Adrenal gland (tissue), 12 donors: Measurements from ENCODE around the gene NUP210. TPM values are rescaled to one million over a fixed set of nuclear protein-coding genes. Genes with fewer than 3 reads are reported as not detected.

Source experiments
- DNase-seq, 7 donors: peaks; one replicate each; pipeline ENCODE4 v3.0.0-alpha.2; 2019 to 2020
- H3K27ac ChIP-seq, 5 donors: fragments of 200-600 bp; sonication (generic) in 4 of 5; 1 replicate in 3 of 5; 2 replicates in 2 of 5; pipeline versions ENCODE4 v1.5.1 to v1.8.0; 2016 to 2020; ENCODE audit warnings: mild to moderate bottlenecking in 1 of 5
- H3K27me3 ChIP-seq: fragments of 200-600 bp; 2 replicates; pipeline ENCODE4 v1.8.0; 2021
- H3K36me3 ChIP-seq, 2 donors: fragments of 200-600 bp; replicated peaks in 1 of 2; 1 replicate in 1 of 2; 2 replicates in 1 of 2; pipeline versions ENCODE4 v1.5.1 to v1.8.0; 2018 to 2022
- H3K4me1 ChIP-seq, 2 donors: fragments of 200-600 bp; replicated peaks in 1 of 2; 1 replicate in 1 of 2; 2 replicates in 1 of 2; pipeline versions ENCODE4 v1.5.1 to v1.8.0; 2018 to 2021
- H3K4me3 ChIP-seq, 4 donors: fragments of 200-600 bp; sonication (generic) in 3 of 4; one replicate each; pipeline ENCODE4 v1.5.1; 2016 to 2018
- H3K9me3 ChIP-seq, 3 donors: fragments of 200-600 bp; sonication (generic) in 1 of 3; replicated peaks in 1 of 3; 1 replicate in 2 of 3; 2 replicates in 1 of 3; pipeline versions ENCODE4 v1.5.1 to v1.8.0; 2016 to 2021
- POLR2A ChIP-seq, 2 donors: fragments of 450-650 bp; IDR thresholded peaks; one replicate each; pipeline ENCODE4 v1.6.1; 2017; ENCODE audit warnings: antibody characterized with exemption in 2 of 2, mild to moderate bottlenecking in 2 of 2, moderate library complexity in 1 of 2
- WGBS, 4 donors: extraction: QIAGEN DNeasy Blood & Tissue Kit in 2 of 4; methylation state at CpG; one replicate each; pipeline versions ENCODE4 v1.1.5 to v1.1.7; 2013 to 2017; 5-methylcytosine and 5-hydroxymethylcytosine counted together
- intact Hi-C, 2 donors: fragments of 100-400 bp; cut with DNase I; formaldehyde crosslinking; loops; one replicate each; pipeline versions ENCODE4 v1.14.1 to v1.15.0; 2022 to 2023
- polyA plus RNA-seq, 3 donors: library from polyadenylated mRNA; stranded (reverse); fragments of 200-250 nt in 2 of 3; fragments of 350-450 nt in 1 of 3; fragmentation: Illumina TruSeq in 1 of 3; extraction: RNeasy Lipid Tissue Mini Kit (QIAGEN cat#74804) in 1 of 3; gene quantifications; one replicate each; pipeline ENCODE4 v1.2.3, GENCODE V29; 2013 to 2014
- total RNA-seq, 9 donors: library from RNA; depleted of rRNA in 4 of 9; stranded (reverse); fragments of >200 nt in 4 of 9; fragments of 120-200 nt in 1 of 9; fragmentation: NEBNext Ultra II Directional in 1 of 9; extraction: Animal tissue kit (Norgen Biotek cat#: 25700) in 1 of 9; gene quantifications; one replicate each; pipeline versions ENCODE4 v1.1.0 to v1.2.4, GENCODE V29; 2013 to 2023
- TF ChIP-seq, protein P1 (sequence below), 6 experiments: fragments of 450-650 bp in 4 of 6; fragments of 200-600 bp in 2 of 6; sonication (generic) in 1 of 6; IDR thresholded peaks; 1 replicate in 5 of 6; 2 replicates in 1 of 6; pipeline versions ENCODE4 v1.5.1 to v1.8.0; 2016 to 2021; ENCODE audit warnings: antibody characterized with exemption in 6 of 6, mild to moderate bottlenecking in 2 of 6, moderate library complexity in 1 of 6
- donor health status: healthy with polysubstance abuse.
- donor health status: Bipolar disorder and iron deficiency.
- donor health status: DM: yes; HTN: yes; CAD: no.
- donor health status: DM: no; HTN: no; CAD: no.
- donor health status: DM: no; HTN: no; CAD: no.
- donor health status: DM: yes; HTN: yes; CAD: no.

Gene NUP210
- total and polyA plus RNA-seq, 12 donors = 3.0 to 15.8 (median 8.6) TPM

DNA sequence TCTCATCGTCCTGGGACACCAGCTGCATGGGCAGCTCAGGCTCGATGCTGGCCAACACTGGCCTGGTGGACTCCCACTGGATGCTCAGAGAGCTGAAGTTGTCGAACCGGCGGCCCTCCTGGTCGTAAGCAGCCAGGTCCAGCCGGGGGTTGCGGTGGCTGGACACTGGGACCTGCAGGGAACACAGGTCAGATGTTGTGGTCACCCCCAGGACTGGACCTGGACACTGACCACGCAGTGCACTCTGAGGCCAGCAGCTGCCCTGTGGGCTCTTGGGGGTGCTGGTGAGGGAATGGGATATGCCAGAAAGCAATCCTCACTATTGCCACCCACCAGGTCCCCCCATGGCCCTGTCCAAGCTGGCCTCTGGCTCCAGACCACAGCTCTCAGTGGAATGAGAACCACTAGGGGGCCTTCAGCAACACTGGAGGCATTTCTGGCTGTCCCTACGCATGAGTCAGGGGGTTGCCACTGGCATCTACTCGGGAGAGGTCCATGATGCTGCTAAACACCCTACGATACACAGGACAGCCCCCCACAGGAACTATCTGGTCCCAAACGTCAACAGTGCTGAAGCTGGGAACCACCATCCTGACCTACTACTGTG is 66.1 kb downstream of the NUP210 start:
- Histone ChIP-seq H3K9me3 (no peaks in the 10 kb centered on the region), H3K27me3 (no peaks in the 10 kb centered on the region), H3K36me3 (no peaks in the 10 kb centered on the region), H3K27ac (no peak overlapping the region), H3K4me3 (no peak overlapping the region), H3K4me1 (no peaks in the 10 kb centered on the region)
- intact Hi-C loops = no loop called here
- WGBS, 4 donors = 72 to 92% (median 83%) methylated on average over 4 to 13 of the region's 13 CpGs
- DNase-seq = no peak
- TF ChIP-seq, protein P1, sequence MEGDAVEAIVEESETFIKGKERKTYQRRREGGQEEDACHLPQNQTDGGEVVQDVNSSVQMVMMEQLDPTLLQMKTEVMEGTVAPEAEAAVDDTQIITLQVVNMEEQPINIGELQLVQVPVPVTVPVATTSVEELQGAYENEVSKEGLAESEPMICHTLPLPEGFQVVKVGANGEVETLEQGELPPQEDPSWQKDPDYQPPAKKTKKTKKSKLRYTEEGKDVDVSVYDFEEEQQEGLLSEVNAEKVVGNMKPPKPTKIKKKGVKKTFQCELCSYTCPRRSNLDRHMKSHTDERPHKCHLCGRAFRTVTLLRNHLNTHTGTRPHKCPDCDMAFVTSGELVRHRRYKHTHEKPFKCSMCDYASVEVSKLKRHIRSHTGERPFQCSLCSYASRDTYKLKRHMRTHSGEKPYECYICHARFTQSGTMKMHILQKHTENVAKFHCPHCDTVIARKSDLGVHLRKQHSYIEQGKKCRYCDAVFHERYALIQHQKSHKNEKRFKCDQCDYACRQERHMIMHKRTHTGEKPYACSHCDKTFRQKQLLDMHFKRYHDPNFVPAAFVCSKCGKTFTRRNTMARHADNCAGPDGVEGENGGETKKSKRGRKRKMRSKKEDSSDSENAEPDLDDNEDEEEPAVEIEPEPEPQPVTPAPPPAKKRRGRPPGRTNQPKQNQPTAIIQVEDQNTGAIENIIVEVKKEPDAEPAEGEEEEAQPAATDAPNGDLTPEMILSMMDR (IDR thresholded peaks at IDR 0.05) = no peak

GRCh38 chr3:13353506-13353905 is 66.6 kb downstream of the NUP210 start:
- H3K36me3 ChIP-seq = no peaks in the 10 kb centered on the region
- intact Hi-C loops = no loop called here

DNA sequence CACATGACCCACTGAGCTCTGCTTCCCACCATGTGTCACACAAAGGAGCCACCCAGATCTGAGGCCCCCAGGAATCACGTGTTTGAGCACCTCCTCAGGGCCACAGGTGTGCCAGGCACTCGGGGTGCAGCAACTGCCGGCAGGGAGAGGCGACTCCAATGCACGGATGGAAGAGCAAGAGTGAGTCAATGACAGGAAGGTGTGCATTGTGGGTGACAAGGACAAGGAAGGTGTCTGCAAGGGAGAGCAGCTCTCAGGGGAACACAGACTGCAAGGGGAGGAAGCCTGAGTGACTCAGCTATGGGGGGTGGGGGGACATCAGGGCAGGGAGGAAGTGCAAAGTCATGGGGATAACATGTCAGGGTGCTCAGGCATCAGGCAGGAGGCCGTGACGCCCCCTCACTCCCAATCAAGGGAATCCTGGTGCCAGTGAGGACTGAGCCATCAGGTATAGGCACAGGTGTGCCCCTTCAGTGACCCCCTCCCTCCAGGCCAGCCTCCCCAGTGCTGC is 67.4 kb downstream of the NUP210 start:
- H3K27me3 ChIP-seq = no peaks in the 10 kb centered on the region
- no peak for DNase-seq
- H3K36me3 ChIP-seq = no peaks in the 10 kb centered on the region
- intact Hi-C loops = no loop called here
- no peak overlapping the region for H3K27ac ChIP-seq
- H3K4me3 ChIP-seq = no peak overlapping the region
- no peaks in the 10 kb centered on the region for H3K4me1 ChIP-seq
- TF ChIP-seq, protein P1 (IDR thresholded peaks at IDR 0.05) = no peak
- no peak for TF ChIP-seq POLR2A (IDR thresholded peaks at IDR 0.05)
- 65 to 87% (median 71%) methylated on average over 6 to 7 of the region's 7 CpGs for WGBS, 4 donors
- no peaks in the 10 kb centered on the region for H3K9me3 ChIP-seq

More at GRCh38 chr3:13353506-13353905, 66.6 kb downstream of the NUP210 start:
- 78 to 85% (median 82%) methylated on average over 4 to 5 of the region's 5 CpGs for WGBS, 4 donors
- Histone ChIP-seq H3K27me3 (no peaks in the 10 kb centered on the region), H3K9me3 (no peaks in the 10 kb centered on the region), H3K4me3 (no peak overlapping the region), H3K4me1 (no peaks in the 10 kb centered on the region), H3K27ac (no peak overlapping the region)
- no peak for DNase-seq
- TF ChIP-seq POLR2A (IDR thresholded peaks at IDR 0.05) = no peak
- TF ChIP-seq, protein P1 (IDR thresholded peaks at IDR 0.05) = no peak

- intact Hi-C loops = no loop called here
These were observed 70.3 kb downstream of the NUP210 start for GRCh38 chr3:13349823-13350222.

More at GRCh38 chr3:13349823-13350222, 70.3 kb downstream of the NUP210 start:
- Histone ChIP-seq H3K36me3 (no peaks in the 10 kb centered on the region), H3K27me3 (no peaks in the 10 kb centered on the region), H3K4me1 (no peaks in the 10 kb centered on the region), H3K9me3 (no peaks in the 10 kb centered on the region), H3K4me3 (no peak overlapping the region), H3K27ac (no peak overlapping the region)
- no peak for DNase-seq
- 86 to 96% (median 90%) methylated on average over 3 of the region's 3 CpGs for WGBS, 4 donors
- TF ChIP-seq POLR2A (IDR thresholded peaks at IDR 0.05) = no peak
- TF ChIP-seq, protein P1 (IDR thresholded peaks at IDR 0.05) = no peak
